Ishikawa (cell line): ENCODE measurements around the gene CASP8.

ENCODE experiments used
- CEBPB ChIP-seq: IDR thresholded peaks from 2 replicates; pipeline ENCODE4 v1.6.1; 2012
- CREB1 ChIP-seq: IDR thresholded peaks from 2 replicates; pipeline ENCODE4 v1.6.1; 2012; ENCODE audit warnings: low read depth
- EGR1 ChIP-seq: IDR thresholded peaks from 2 replicates; pipeline ENCODE4 v1.6.1; 2012
- EP300 ChIP-seq: IDR thresholded peaks from 2 replicates; pipeline ENCODE4 v1.6.1; 2012; ENCODE audit warnings: borderline replicate concordance
- NFIC ChIP-seq: IDR thresholded peaks from 2 replicates; pipeline ENCODE4 v1.6.1; 2012
- RAD21 ChIP-seq: IDR thresholded peaks from 2 replicates; pipeline ENCODE4 v1.6.1; 2012; ENCODE audit warnings: low read depth
- TAF1 ChIP-seq: IDR thresholded peaks from 2 replicates; pipeline ENCODE4 v1.6.1; 2012; ENCODE audit warnings: low read depth, mild to moderate bottlenecking
- TCF12 ChIP-seq: IDR thresholded peaks from 2 replicates; pipeline ENCODE4 v1.6.1; 2012; ENCODE audit warnings: low read depth
- TEAD4 ChIP-seq: IDR thresholded peaks from 2 replicates; pipeline ENCODE4 v1.6.1; 2012
- YY1 ChIP-seq: IDR thresholded peaks from 2 replicates; pipeline ENCODE4 v1.6.1; 2012; ENCODE audit warnings: low read depth
- ZBTB7A ChIP-seq: IDR thresholded peaks from 2 replicates; pipeline ENCODE4 v1.6.1; 2012; ENCODE audit warnings: low read depth
- TF ChIP-seq, protein P1 (sequence below): IDR thresholded peaks from 2 replicates; pipeline ENCODE4 v1.6.1; 2012
- TF ChIP-seq, protein P2 (sequence below): IDR thresholded peaks from 2 replicates; pipeline ENCODE4 v1.6.1; 2012; ENCODE audit warnings: low read depth, mild to moderate bottlenecking
- TF ChIP-seq, protein P3 (sequence below): IDR thresholded peaks from 2 replicates; pipeline ENCODE4 v1.6.1; 2012

DNA sequence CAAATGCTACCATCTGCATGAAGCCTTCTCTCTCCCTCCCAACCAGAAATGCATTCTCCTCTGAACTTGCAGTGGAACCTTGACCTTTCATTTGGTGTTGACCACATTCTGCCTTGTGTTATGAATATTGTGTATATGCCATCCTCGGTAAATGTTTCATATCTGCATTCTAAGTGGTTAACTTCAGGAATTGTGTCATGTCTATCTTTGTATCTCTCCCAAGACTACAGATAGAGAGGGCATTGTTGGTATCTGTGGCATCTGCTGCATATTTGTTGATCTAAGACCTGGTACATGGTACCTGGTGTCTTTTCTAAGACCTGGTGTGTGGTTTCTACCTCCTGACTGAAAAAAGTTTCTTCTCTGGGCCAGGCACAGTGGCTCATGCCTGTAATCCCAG, 43.4 kb upstream of the CASP8 start:
- TF ChIP-seq TCF12 = no peak
- no peak for TF ChIP-seq EGR1
- TF ChIP-seq, protein P1, sequence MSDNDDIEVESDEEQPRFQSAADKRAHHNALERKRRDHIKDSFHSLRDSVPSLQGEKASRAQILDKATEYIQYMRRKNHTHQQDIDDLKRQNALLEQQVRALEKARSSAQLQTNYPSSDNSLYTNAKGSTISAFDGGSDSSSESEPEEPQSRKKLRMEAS = no peak
- TF ChIP-seq CEBPB = no peak
- TF ChIP-seq EP300 = no peak
- no peak for TF ChIP-seq ZBTB7A
- TF ChIP-seq RAD21 = no peak
- no peak for TF ChIP-seq TAF1
- TF ChIP-seq CREB1 = no peak
- TF ChIP-seq NFIC = no peak
- no peak for TF ChIP-seq TEAD4
- TF ChIP-seq, protein P2, sequence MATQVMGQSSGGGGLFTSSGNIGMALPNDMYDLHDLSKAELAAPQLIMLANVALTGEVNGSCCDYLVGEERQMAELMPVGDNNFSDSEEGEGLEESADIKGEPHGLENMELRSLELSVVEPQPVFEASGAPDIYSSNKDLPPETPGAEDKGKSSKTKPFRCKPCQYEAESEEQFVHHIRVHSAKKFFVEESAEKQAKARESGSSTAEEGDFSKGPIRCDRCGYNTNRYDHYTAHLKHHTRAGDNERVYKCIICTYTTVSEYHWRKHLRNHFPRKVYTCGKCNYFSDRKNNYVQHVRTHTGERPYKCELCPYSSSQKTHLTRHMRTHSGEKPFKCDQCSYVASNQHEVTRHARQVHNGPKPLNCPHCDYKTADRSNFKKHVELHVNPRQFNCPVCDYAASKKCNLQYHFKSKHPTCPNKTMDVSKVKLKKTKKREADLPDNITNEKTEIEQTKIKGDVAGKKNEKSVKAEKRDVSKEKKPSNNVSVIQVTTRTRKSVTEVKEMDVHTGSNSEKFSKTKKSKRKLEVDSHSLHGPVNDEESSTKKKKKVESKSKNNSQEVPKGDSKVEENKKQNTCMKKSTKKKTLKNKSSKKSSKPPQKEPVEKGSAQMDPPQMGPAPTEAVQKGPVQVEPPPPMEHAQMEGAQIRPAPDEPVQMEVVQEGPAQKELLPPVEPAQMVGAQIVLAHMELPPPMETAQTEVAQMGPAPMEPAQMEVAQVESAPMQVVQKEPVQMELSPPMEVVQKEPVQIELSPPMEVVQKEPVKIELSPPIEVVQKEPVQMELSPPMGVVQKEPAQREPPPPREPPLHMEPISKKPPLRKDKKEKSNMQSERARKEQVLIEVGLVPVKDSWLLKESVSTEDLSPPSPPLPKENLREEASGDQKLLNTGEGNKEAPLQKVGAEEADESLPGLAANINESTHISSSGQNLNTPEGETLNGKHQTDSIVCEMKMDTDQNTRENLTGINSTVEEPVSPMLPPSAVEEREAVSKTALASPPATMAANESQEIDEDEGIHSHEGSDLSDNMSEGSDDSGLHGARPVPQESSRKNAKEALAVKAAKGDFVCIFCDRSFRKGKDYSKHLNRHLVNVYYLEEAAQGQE = no peak
- TF ChIP-seq, protein P3, sequence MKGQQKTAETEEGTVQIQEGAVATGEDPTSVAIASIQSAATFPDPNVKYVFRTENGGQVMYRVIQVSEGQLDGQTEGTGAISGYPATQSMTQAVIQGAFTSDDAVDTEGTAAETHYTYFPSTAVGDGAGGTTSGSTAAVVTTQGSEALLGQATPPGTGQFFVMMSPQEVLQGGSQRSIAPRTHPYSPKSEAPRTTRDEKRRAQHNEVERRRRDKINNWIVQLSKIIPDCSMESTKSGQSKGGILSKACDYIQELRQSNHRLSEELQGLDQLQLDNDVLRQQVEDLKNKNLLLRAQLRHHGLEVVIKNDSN = no peak
- TF ChIP-seq YY1 = no peak
